ENCODE measurements around the gene SND1.

DNA sequence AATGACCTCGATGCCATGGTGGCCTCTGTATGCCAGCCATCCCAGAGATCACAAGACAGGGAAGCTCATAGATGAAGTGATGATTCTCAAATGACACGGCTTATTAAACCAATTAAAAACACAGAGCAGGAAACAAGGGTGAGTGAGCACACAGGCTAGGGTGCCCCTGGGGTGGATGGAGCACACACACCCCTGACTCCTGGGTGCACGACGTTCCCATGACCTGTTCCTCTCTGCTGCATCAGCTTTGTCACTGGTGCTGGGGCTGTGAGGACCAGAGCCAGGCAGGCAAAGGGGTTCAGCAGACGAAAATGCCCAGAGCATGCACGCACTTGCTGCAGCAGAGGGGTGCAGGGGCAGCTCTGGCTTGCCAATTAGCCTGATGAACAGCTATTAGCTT, 465.7 kb downstream of the SND1 start:
- TF ChIP-seq POLR2A (IDR thresholded peaks at IDR 0.05), result no peak
- TF ChIP-seq, protein P1, sequence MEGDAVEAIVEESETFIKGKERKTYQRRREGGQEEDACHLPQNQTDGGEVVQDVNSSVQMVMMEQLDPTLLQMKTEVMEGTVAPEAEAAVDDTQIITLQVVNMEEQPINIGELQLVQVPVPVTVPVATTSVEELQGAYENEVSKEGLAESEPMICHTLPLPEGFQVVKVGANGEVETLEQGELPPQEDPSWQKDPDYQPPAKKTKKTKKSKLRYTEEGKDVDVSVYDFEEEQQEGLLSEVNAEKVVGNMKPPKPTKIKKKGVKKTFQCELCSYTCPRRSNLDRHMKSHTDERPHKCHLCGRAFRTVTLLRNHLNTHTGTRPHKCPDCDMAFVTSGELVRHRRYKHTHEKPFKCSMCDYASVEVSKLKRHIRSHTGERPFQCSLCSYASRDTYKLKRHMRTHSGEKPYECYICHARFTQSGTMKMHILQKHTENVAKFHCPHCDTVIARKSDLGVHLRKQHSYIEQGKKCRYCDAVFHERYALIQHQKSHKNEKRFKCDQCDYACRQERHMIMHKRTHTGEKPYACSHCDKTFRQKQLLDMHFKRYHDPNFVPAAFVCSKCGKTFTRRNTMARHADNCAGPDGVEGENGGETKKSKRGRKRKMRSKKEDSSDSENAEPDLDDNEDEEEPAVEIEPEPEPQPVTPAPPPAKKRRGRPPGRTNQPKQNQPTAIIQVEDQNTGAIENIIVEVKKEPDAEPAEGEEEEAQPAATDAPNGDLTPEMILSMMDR (IDR thresholded peaks at IDR 0.05), result no peak
